Tibial nerve (tissue), 4 donors: Measurements from ENCODE around the gene SPATA21. TPM values are rescaled to one million over a fixed set of nuclear protein-coding genes. Genes with fewer than 3 reads are reported as not detected.

Source experiments
- DNase-seq, 2 donors: peaks; one replicate each; pipeline ENCODE4 v3.0.0-alpha.2; 2019; ENCODE audit warnings: low spot score in 2 of 2
- H3K27ac ChIP-seq, 4 donors: fragments of 200-600 bp; sonication (generic) in 3 of 4; one replicate each; pipeline ENCODE4 v1.5.1; 2017 to 2019; ENCODE audit warnings: mild to moderate bottlenecking in 1 of 4
- H3K27me3 ChIP-seq, 2 donors: fragments of 200-600 bp; sonication (generic) in 1 of 2; one replicate each; pipeline versions ENCODE4 v1.5.1 to v1.6.0; 2017 to 2019
- H3K36me3 ChIP-seq, 3 donors: fragments of 200-600 bp; sonication (generic); one replicate each; pipeline ENCODE4 v1.5.1; 2018 to 2019
- H3K4me1 ChIP-seq, 4 donors: fragments of 200-600 bp; sonication (generic) in 3 of 4; one replicate each; pipeline ENCODE4 v1.5.1; 2017 to 2019
- H3K4me3 ChIP-seq, 4 donors: fragments of 200-600 bp; sonication (generic) in 3 of 4; one replicate each; pipeline ENCODE4 v1.5.1; 2017 to 2019; ENCODE audit warnings: mild to moderate bottlenecking in 1 of 4, moderate library complexity in 1 of 4
- H3K9me3 ChIP-seq, 4 donors: fragments of 200-600 bp; sonication (generic) in 3 of 4; one replicate each; pipeline ENCODE4 v1.5.1; 2017 to 2019
- EP300 ChIP-seq, 2 donors: sonication (generic); formaldehyde crosslinking; IDR thresholded peaks; one replicate each; pipeline ENCODE4 v1.6.1; 2017; ENCODE audit warnings: antibody characterized with exemption in 2 of 2, mild to moderate bottlenecking in 1 of 2
- POLR2A ChIP-seq, 2 donors: fragments of 450-650 bp; IDR thresholded peaks; one replicate each; pipeline ENCODE4 v1.6.1; 2017; ENCODE audit warnings: antibody characterized with exemption in 2 of 2, mild to moderate bottlenecking in 2 of 2, moderate library complexity in 2 of 2
- WGBS, 2 donors: methylation state at CpG; one replicate each; pipeline ENCODE4 v1.1.5; 2018; 5-methylcytosine and 5-hydroxymethylcytosine counted together
- total RNA-seq, 4 donors: library from RNA; depleted of rRNA; stranded (reverse); fragments of >200 nt; gene quantifications; one replicate each; pipeline ENCODE4 v1.1.0, GENCODE V29; 2016
- TF ChIP-seq, protein P1 (sequence below), 5 experiments: fragments of 200-600 bp in 3 of 5; fragments of 450-650 bp in 2 of 5; sonication (generic) in 3 of 5; IDR thresholded peaks; one replicate each; pipeline ENCODE4 v1.5.1; 2016 to 2019; ENCODE audit warnings: antibody characterized with exemption in 5 of 5, mild to moderate bottlenecking in 3 of 5, moderate library complexity in 2 of 5

SPATA21 gene
- total RNA-seq, 4 donors from 2014 or later, result not detected

DNA sequence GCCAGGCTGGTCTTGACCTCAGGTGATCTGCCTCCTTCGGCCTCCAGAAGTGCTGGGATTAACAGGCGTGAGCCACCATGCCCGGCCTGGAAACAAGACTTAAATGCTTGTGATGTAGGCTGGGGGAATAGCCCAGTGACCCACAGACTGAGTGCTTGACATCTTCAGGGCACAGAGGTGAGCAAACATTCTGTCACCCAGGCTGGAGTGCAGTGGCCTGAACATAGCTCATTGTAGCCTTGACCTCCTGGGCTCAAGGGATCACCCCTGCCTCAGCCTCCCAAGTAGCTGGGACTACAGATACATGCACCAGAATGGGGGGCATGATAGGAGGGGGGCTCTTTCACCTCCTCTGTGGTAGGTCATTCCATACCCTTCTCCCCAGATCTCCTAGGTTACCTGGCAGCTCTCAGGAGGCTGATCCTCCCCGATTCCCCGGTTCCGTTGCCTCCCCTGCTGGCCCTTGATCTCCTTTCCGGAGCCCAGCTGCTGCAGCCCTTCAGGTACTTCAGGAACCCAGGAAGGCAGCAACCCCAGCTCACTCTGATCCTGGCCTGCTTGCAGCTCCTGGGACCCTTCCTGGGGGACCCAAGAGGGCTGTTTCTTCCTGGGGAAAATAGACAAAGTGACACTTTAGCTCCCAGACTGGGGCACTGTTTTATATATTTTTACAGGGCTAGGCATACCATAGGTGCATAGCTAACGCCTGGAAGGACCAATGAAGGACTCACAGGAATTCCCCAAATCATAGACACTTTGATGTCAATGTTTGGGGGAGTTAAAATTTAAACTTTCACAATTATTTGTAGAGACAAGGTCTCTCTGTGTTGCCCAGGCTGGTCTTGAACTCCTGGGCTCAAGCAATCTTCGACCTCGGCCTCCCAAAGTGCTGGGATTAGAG lies 11.8 kb downstream of the SPATA21 start:
- Histone ChIP-seq H3K4me3 (no peak overlapping the region), H3K27me3 (no peaks in the 10 kb centered on the region), H3K9me3 (no peaks in the 10 kb centered on the region), H3K4me1 (no peaks in the 10 kb centered on the region), H3K27ac (no peak overlapping the region), H3K36me3 (no peaks in the 10 kb centered on the region)
- DNase-seq, result no peak
- WGBS, 2 donors, result 78 to 82% methylated on average over 10 of the region's 10 CpGs
- TF ChIP-seq POLR2A (IDR thresholded peaks at IDR 0.05) (no peak), EP300 (IDR thresholded peaks at IDR 0.05) (no peak)
- TF ChIP-seq, protein P1, sequence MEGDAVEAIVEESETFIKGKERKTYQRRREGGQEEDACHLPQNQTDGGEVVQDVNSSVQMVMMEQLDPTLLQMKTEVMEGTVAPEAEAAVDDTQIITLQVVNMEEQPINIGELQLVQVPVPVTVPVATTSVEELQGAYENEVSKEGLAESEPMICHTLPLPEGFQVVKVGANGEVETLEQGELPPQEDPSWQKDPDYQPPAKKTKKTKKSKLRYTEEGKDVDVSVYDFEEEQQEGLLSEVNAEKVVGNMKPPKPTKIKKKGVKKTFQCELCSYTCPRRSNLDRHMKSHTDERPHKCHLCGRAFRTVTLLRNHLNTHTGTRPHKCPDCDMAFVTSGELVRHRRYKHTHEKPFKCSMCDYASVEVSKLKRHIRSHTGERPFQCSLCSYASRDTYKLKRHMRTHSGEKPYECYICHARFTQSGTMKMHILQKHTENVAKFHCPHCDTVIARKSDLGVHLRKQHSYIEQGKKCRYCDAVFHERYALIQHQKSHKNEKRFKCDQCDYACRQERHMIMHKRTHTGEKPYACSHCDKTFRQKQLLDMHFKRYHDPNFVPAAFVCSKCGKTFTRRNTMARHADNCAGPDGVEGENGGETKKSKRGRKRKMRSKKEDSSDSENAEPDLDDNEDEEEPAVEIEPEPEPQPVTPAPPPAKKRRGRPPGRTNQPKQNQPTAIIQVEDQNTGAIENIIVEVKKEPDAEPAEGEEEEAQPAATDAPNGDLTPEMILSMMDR (IDR thresholded peaks at IDR 0.05), result no peak

DNA sequence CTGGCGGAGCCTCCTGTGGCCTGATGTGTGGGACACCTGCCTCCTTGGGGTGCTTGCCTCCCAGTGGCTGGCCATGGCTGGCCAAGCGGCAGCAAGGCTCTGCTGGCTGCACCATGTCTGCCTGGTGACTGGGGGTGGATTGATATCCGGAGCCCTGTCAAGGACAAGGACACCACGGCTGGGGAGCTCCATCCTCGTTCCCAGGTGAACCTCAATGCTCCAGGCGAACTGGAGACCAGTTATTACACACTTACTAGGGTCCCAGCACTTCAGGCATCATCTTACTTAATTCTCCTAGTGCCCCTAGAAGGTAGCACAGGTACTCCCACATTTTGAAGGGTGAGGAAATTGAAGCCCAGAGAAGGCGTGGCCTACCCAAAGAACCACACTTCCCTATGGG lies 15.2 kb downstream of the SPATA21 start:
- Histone ChIP-seq H3K27me3 (no peaks in the 10 kb centered on the region), H3K4me3 (no peak overlapping the region), H3K36me3 (no peaks in the 10 kb centered on the region), H3K9me3 (no peaks in the 10 kb centered on the region), H3K4me1 (no peaks in the 10 kb centered on the region), H3K27ac (no peak overlapping the region)
- WGBS, 2 donors, result 89% methylated on average over 7 of the region's 7 CpGs
- TF ChIP-seq EP300 (IDR thresholded peaks at IDR 0.05), result no peak
- TF ChIP-seq, protein P1 (IDR thresholded peaks at IDR 0.05), result no peak
- DNase-seq, result no peak

DNA sequence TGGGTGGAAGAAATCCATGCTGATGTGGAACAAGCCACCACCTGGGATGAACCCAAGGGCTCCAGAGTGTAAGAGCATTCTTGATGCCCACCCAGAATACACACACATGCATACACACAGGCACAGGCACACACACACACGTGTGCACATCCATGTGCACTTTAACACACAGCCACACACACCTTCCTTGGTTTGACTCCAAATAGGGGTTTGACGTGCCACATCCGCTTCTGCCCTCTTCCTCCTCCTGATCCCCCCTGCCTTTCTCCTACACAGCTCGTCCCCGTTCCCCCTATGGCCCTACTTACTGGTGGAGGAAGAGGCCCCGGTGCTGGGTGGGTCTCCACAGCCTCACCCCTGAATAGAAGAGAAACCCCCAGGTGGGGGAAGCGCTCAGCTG lies 16.0 kb downstream of the SPATA21 start:
- no peak for DNase-seq
- Histone ChIP-seq H3K27ac (peak overlapping the region in 1 of 4 donors; percentile 2), H3K27me3 (no peaks in the 10 kb centered on the region), H3K9me3 (no peaks in the 10 kb centered on the region), H3K4me1 (no peaks in the 10 kb centered on the region), H3K36me3 (no peaks in the 10 kb centered on the region), H3K4me3 (no peak overlapping the region)
- WGBS, 2 donors, result 78 to 81% methylated on average over 7 of the region's 7 CpGs
- TF ChIP-seq EP300 (IDR thresholded peaks at IDR 0.05) (no peak), POLR2A (IDR thresholded peaks at IDR 0.05) (no peak)
- TF ChIP-seq, protein P1 (IDR thresholded peaks at IDR 0.05), result no peak

DNA sequence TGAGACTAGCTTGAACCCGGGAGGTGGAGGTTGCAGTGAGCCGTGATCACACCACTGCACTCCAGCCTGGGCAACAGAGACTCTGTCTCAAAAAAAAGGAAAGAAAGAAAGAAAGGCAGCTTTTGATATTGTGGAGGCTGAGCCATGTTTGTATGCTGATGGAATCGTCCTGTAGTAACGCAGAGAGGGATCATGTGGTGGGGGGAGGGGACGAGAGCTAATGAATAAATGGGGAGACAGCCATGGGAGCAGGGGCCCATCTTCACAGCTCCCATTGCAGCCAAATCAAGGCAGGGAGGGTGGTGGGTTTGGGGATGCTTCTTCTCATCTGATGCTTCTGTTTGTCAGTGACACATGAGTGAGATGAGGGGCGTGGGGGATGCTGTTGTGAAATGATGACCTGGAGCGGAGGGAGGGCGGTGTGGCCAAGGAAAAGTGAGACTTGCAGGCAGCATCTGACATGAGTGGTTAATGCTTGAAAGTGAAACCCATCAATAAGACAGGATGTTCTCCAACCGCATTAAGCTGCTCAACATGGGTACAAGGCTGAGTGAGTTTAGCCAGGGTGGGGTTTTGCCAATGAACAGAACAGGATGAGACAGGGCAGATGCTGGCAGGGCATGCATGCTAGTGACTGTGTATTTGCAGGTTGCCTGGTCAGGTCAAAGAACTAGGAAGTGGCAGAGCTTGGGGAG lies 16.7 kb downstream of the SPATA21 start:
- H3K27ac ChIP-seq, result peak overlapping the region in 1 of 4 donors; percentile 2
- WGBS, 2 donors, result 58 to 63% methylated on average over 9 of the region's 9 CpGs
- no peaks in the 10 kb centered on the region for H3K36me3 ChIP-seq
- no peak for DNase-seq
- no peaks in the 10 kb centered on the region for H3K9me3 ChIP-seq
- TF ChIP-seq POLR2A (IDR thresholded peaks at IDR 0.05) (no peak), EP300 (IDR thresholded peaks at IDR 0.05) (no peak)
- TF ChIP-seq, protein P1 (IDR thresholded peaks at IDR 0.05), result no peak
- H3K4me1 ChIP-seq, result no peaks in the 10 kb centered on the region
- H3K27me3 ChIP-seq, result no peaks in the 10 kb centered on the region
- H3K4me3 ChIP-seq, result no peak overlapping the region

DNA sequence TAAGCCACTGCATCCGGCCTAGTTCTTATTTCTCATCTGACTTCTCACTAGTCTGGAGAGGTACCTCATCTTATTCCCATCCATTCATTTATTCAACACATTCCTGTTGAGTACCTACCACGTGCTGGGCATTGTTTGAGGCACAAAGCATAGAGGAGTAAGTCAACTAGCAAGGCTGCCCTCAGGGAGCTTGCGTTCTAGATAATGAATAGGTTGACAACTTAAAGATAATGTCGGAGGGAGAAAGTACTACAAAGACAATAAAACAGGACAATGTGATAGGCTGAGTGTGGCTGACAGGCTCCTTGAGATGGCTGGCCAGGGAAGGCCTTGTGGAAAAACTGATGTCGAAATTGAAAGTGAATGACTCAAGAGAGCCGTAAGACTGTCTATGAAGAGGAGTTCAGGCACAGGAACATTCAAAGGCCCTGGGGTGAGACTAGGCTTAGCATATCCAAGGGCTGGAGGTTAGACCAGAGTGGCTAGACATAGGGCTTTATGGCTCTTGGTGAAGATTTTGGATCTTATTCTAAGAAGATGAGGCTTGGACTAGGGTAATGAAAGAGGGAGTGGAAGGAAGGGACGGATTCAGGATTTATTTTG lies 18.3 kb downstream of the SPATA21 start:
- H3K27me3 ChIP-seq, result no peaks in the 10 kb centered on the region
- TF ChIP-seq, protein P1 (IDR thresholded peaks at IDR 0.05), result no peak
- TF ChIP-seq POLR2A (IDR thresholded peaks at IDR 0.05), result no peak
- no peak for TF ChIP-seq EP300 (IDR thresholded peaks at IDR 0.05)
- WGBS, 2 donors, result 87 to 89% methylated on average over 7 of the region's 7 CpGs
- DNase-seq, result no peak
- no peaks in the 10 kb centered on the region for H3K4me1 ChIP-seq
- H3K27ac ChIP-seq, result no peak overlapping the region
- H3K4me3 ChIP-seq, result no peak overlapping the region
- no peaks in the 10 kb centered on the region for H3K36me3 ChIP-seq
- H3K9me3 ChIP-seq, result no peaks in the 10 kb centered on the region
